ENCODE data around the gene NSMCE4A. TPM values are rescaled to one million over a fixed set of nuclear protein-coding genes. Genes with fewer than 3 reads are reported as not detected.
"Not testable (repeated sequence)": the region's sequence is repeated elsewhere in the genome, so short reads cannot be mapped to it uniquely, and the experiment has no call there.

The NSMCE4A gene
- total RNA-seq, 1 donor from 2014 or later = 42.4 TPM

DNA sequence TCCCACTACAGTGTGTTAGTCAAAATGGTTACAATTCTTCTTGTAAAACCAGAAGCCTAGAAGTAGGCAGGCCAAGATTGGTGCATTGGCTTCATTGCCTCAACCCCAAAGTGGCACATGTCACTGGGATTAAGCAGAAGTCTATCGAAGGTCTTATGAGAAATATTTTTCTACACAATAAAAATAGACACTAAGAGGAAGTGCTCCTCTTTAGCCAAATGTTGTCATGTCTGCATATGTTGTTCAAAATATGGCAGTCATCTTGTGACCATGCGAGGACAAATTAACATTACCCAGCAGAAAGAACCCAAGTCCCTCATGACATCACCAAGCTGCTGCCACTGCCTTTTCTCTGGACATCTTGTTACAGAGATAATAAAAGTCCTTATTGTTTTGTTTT lies 6.3 kb upstream of the NSMCE4A start:
- H3K36me3 Mint-ChIP-seq (ENCODE audit: unreplicated experiment) = peaks cover 29% of the 10 kb centered on the region
- H3K4me1 Mint-ChIP-seq (ENCODE audit: low read depth, unreplicated experiment) = no peaks in the 10 kb centered on the region
- peaks cover 17% of the 10 kb centered on the region for H3K9me3 Mint-ChIP-seq (ENCODE audit: unreplicated experiment)
- peaks cover 4% of the 10 kb centered on the region for H3K27me3 Mint-ChIP-seq (ENCODE audit: unreplicated experiment)
- no peak for DNase-seq
- H3K27ac Mint-ChIP-seq (ENCODE audit: unreplicated experiment) = no peak overlapping the region
- TF ChIP-seq CTCF (IDR thresholded peaks at IDR 0.05; ENCODE audit: partially characterized antibody, unreplicated experiment) = no peak
- H3K4me3 Mint-ChIP-seq (ENCODE audit: unreplicated experiment) = no peak overlapping the region

DNA sequence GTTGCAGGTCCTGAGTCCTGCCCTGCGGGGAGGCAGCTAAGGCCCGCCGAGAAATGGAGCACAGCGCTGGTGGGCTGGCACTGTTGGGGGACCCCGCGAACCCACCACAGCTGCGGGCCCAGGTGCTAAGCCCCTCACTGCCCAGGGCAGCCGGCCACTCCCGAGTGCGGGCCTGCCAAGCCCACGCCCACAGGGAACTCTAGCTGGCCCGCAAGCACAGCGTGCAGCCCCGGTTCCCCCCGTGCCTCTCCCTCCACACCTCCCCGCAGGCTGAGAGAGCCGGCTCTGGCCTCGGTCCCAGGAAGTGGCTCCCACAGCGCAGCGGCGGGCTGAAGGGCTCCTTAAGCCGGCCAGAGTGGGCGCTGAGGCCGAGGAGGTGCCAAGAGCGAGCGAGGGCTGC lies 3.5 kb upstream of the NSMCE4A start:
- H3K27ac Mint-ChIP-seq (ENCODE audit: unreplicated experiment) = no peak overlapping the region
- peaks cover 12% of the 10 kb centered on the region for H3K36me3 Mint-ChIP-seq (ENCODE audit: unreplicated experiment)
- no peak overlapping the region for H3K4me3 Mint-ChIP-seq (ENCODE audit: unreplicated experiment)

DNA sequence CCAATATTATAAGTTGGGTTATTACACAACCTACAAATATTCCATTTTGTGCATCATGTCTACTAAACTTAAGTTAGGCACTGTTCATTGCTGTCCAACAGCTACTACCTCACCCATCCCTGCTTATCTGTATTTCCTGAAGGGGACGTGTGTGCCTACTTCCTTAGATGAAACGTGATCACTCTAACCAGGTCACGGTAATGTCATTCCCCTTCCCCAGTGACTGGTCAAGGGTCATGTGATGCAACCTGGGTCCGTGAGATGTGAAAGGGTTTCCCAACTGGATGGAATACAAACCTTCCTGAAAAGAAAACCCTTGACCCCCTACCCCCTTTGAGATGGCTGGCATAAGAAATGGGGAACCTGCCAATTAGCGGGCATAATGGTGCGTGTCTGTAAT lies 1.6 kb upstream of the NSMCE4A start:
- H3K4me3 Mint-ChIP-seq (ENCODE audit: unreplicated experiment) = no peak overlapping the region
- TF ChIP-seq CTCF (IDR thresholded peaks at IDR 0.05; ENCODE audit: partially characterized antibody, unreplicated experiment) = no peak
- no peak for DNase-seq

More for the DNA sequence above, 3.5 kb upstream of the NSMCE4A start:
- H3K27me3 Mint-ChIP-seq (ENCODE audit: unreplicated experiment) = peaks cover 5% of the 10 kb centered on the region
- TF ChIP-seq CTCF (IDR thresholded peaks at IDR 0.05; ENCODE audit: partially characterized antibody, unreplicated experiment) = no peak
- H3K4me1 Mint-ChIP-seq (ENCODE audit: low read depth, unreplicated experiment) = peaks cover 2% of the 10 kb centered on the region
- peaks cover 8% of the 10 kb centered on the region for H3K9me3 Mint-ChIP-seq (ENCODE audit: unreplicated experiment)
- no peak for DNase-seq

DNA sequence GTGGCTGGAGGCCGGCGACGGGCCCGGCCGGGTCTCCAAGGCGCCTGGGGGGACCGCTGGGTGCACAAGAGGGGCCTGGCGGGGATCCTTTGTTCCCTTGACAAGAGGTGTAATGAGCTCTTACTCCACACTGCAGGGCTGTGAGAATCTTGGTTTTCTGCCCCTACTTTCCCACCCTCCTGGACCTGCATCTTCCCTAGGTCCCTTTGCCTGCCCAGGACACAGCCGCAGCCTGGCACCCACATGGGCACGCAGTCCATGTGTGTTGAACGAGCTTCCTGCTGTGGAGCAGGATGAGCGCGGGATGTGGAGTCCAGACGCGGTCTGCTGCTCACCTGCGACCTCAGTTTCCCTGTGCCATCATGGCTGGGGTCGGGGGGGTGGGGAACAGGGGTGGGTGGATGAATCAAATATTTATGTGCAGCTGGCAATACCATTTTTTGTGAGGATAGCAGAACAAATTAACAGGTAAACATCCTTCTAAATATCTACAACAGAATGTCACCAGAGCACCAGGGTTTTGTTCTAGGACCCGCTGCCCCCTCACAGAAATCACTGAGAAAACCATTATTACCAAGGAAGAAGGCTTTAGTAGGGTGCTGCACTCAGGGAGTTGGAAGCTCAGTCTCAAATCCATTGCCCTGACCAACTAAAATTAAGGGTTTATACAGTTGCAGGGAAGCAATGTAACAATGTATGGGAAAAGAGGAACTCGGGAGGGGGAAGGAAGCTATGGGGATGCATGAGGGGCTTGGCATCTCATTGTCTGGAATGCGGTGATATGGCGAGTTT lies 474 bp upstream of the NSMCE4A start:
- Mint-ChIP-seq H3K9me3 (ENCODE audit: unreplicated experiment) (peaks cover 8% of the 10 kb centered on the region), H3K27ac (ENCODE audit: unreplicated experiment) (no peak overlapping the region), H3K4me3 (ENCODE audit: unreplicated experiment) (peak overlapping the region; percentile 57), H3K27me3 (ENCODE audit: unreplicated experiment) (peaks cover 5% of the 10 kb centered on the region), H3K4me1 (ENCODE audit: low read depth, unreplicated experiment) (peaks cover 7% of the 10 kb centered on the region), H3K36me3 (ENCODE audit: unreplicated experiment) (peaks cover 11% of the 10 kb centered on the region)
- no peak for TF ChIP-seq CTCF (IDR thresholded peaks at IDR 0.05; ENCODE audit: partially characterized antibody, unreplicated experiment)
- no peak for DNase-seq

More for the DNA sequence above, 1.6 kb upstream of the NSMCE4A start:
- Mint-ChIP-seq H3K27me3 (ENCODE audit: unreplicated experiment) (peaks cover 5% of the 10 kb centered on the region), H3K4me1 (ENCODE audit: low read depth, unreplicated experiment) (peaks cover 7% of the 10 kb centered on the region), H3K36me3 (ENCODE audit: unreplicated experiment) (peaks cover 11% of the 10 kb centered on the region), H3K9me3 (ENCODE audit: unreplicated experiment) (peaks cover 8% of the 10 kb centered on the region), H3K27ac (ENCODE audit: unreplicated experiment) (no peak overlapping the region)

GRCh38 chr10:121974019-121974534 lies 940 bp downstream of the NSMCE4A start:
- H3K27me3 Mint-ChIP-seq (ENCODE audit: unreplicated experiment) = peaks cover 5% of the 10 kb centered on the region
- peak overlapping the region; percentile 88 for H3K4me3 Mint-ChIP-seq (ENCODE audit: unreplicated experiment)
- no peak for TF ChIP-seq CTCF (IDR thresholded peaks at IDR 0.05; ENCODE audit: partially characterized antibody, unreplicated experiment)
- peaks cover 8% of the 10 kb centered on the region for H3K9me3 Mint-ChIP-seq (ENCODE audit: unreplicated experiment)
- peaks cover 11% of the 10 kb centered on the region for H3K36me3 Mint-ChIP-seq (ENCODE audit: unreplicated experiment)
- peaks cover 7% of the 10 kb centered on the region for H3K4me1 Mint-ChIP-seq (ENCODE audit: low read depth, unreplicated experiment)
- no peak for DNase-seq
- no peak overlapping the region for H3K27ac Mint-ChIP-seq (ENCODE audit: unreplicated experiment)

DNA sequence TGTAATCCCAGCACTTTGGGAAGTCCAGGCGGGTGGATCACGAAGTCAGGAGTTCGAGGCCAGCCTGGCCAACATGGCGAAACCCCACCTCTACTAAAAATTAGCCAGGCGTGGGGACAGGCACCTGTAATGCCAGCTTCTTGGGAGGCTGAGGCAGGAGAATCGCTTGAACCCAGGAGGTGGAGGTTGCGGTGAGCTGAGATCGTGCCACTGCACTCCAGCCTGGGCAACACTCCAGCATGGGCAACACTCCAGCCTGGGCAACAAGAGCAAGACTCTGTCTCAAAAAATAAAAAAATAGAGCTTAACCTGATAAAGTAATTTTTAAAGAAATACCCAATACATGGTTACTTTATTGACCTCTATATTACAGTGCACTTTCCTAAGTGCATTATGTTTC lies 5.9 kb downstream of the NSMCE4A start:
- not testable (repeated sequence) for H3K36me3 Mint-ChIP-seq (ENCODE audit: unreplicated experiment); H3K4me1 Mint-ChIP-seq (ENCODE audit: low read depth, unreplicated experiment); DNase-seq; H3K27ac Mint-ChIP-seq (ENCODE audit: unreplicated experiment); H3K27me3 Mint-ChIP-seq (ENCODE audit: unreplicated experiment); H3K4me3 Mint-ChIP-seq (ENCODE audit: unreplicated experiment); H3K9me3 Mint-ChIP-seq (ENCODE audit: unreplicated experiment)

Measured in glutamatergic neuron (in vitro differentiated cells).